Measurements from ENCODE around the gene ZFP57.

DNA sequence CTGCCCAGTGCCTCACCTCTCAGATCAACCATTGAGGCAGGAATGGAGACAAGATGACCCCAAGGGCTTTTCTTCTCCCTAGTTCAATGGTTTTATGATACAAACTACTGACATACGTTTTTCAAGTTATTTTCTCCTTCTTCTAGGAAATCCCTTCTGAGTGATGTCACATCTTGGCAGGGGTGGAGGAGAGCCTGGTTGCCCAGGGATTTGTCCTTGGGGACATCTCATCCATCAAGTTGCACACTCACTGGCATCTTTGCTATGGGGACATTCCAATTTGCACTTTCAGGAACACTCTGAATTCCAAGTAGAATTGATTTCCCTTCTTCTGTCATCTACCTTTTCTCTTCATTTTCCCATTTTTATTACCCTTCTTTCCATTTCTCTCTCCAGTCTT, 9.9 kb downstream of the ZFP57 start:
- no peak for TF ChIP-seq CTCF (IDR thresholded peaks at IDR 0.05)
- TF ChIP-seq POLR2A (IDR thresholded peaks at IDR 0.05): no peak
